H7 (cell line): ENCODE results near the gene IGF2R. TPM values are rescaled to one million over a fixed set of nuclear protein-coding genes. Genes with fewer than 3 reads are reported as not detected.

Source experiments
- DNase-seq: peaks from one replicate; pipeline ENCODE4 v3.0.0; 2012
- H3K27me3 ChIP-seq: 2 replicates; pipeline ENCODE4 v1.6.0; 2011; ENCODE audit warnings: mild to moderate bottlenecking, low read length; ENCODE audit not compliant: control insufficient read depth, insufficient read depth
- H3K36me3 ChIP-seq: replicated peaks from 2 replicates; pipeline ENCODE4 v1.5.1; 2011; ENCODE audit warnings: low read length; ENCODE audit not compliant: control insufficient read depth, insufficient read depth
- H3K4me3 ChIP-seq: 2 replicates; pipeline ENCODE4 v1.5.1; 2011; ENCODE audit warnings: low read depth, mild to moderate bottlenecking, control low read depth, low read length, moderate library complexity; ENCODE audit not compliant: insufficient read depth
- total RNA-seq: library from RNA; depleted of rRNA; stranded (reverse); fragments of >200 nt; shearing (Covaris generic); gene quantifications from 2 replicates; pipeline ENCODE4 v1.2.3, GENCODE V29; 2014

IGF2R gene
- total RNA-seq, 1 experiment from 2014 or later = 29.4 TPM

GRCh38 chr6:159977904-159978268 lies 9.0 kb downstream of the IGF2R start:
- no peaks in the 10 kb centered on the region for H3K36me3 ChIP-seq
- no peak for DNase-seq
- no peaks in the 10 kb centered on the region for H3K27me3 ChIP-seq
- H3K4me3 ChIP-seq = no peak overlapping the region

GRCh38 chr6:159978291-159979135 lies 9.6 kb downstream of the IGF2R start:
- Histone ChIP-seq H3K36me3 (no peaks in the 10 kb centered on the region), H3K4me3 (no peak overlapping the region), H3K27me3 (no peaks in the 10 kb centered on the region)
- peak; percentile 38 for DNase-seq

GRCh38 chr6:159979136-159979874 lies 10.4 kb downstream of the IGF2R start:
- no peak overlapping the region for H3K4me3 ChIP-seq
- peak; percentile 51 for DNase-seq
- H3K27me3 ChIP-seq = no peaks in the 10 kb centered on the region
- no peaks in the 10 kb centered on the region for H3K36me3 ChIP-seq

- Histone ChIP-seq H3K36me3 (no peaks in the 10 kb centered on the region), H3K27me3 (no peaks in the 10 kb centered on the region), H3K4me3 (no peak overlapping the region)
- DNase-seq = no peak
Measured at GRCh38 chr6:159980474-159980873, 11.6 kb downstream of the IGF2R start.

GRCh38 chr6:159981071-159981402 lies 12.2 kb downstream of the IGF2R start:
- Histone ChIP-seq H3K27me3 (no peaks in the 10 kb centered on the region), H3K4me3 (no peak overlapping the region), H3K36me3 (no peaks in the 10 kb centered on the region)
- DNase-seq = no peak

- DNase-seq = no peak
- Histone ChIP-seq H3K4me3 (no peak overlapping the region), H3K27me3 (no peaks in the 10 kb centered on the region), H3K36me3 (no peaks in the 10 kb centered on the region)
Measured at GRCh38 chr6:159981403-159982245, 12.7 kb downstream of the IGF2R start.

- DNase-seq = no peak
- Histone ChIP-seq H3K27me3 (no peaks in the 10 kb centered on the region), H3K36me3 (no peaks in the 10 kb centered on the region), H3K4me3 (no peak overlapping the region)
Measured at GRCh38 chr6:159982731-159983506, 14.0 kb downstream of the IGF2R start.

GRCh38 chr6:159983641-159984080 lies 14.8 kb downstream of the IGF2R start:
- Histone ChIP-seq H3K36me3 (no peaks in the 10 kb centered on the region), H3K4me3 (no peak overlapping the region), H3K27me3 (no peaks in the 10 kb centered on the region)
- no peak for DNase-seq

- Histone ChIP-seq H3K4me3 (no peak overlapping the region), H3K27me3 (no peaks in the 10 kb centered on the region), H3K36me3 (no peaks in the 10 kb centered on the region)
- no peak for DNase-seq
Measured at GRCh38 chr6:159984268-159984786, 15.4 kb downstream of the IGF2R start.

- no peak overlapping the region for H3K4me3 ChIP-seq
- H3K27me3 ChIP-seq = no peaks in the 10 kb centered on the region
- DNase-seq = no peak
- no peaks in the 10 kb centered on the region for H3K36me3 ChIP-seq
Measured at GRCh38 chr6:159985296-159985945, 16.5 kb downstream of the IGF2R start.

GRCh38 chr6:159988983-159989454 lies 20.1 kb downstream of the IGF2R start:
- H3K36me3 ChIP-seq = no peaks in the 10 kb centered on the region
- no peaks in the 10 kb centered on the region for H3K27me3 ChIP-seq
- DNase-seq = no peak
- H3K4me3 ChIP-seq = no peak overlapping the region

GRCh38 chr6:159989492-159990480 lies 20.9 kb downstream of the IGF2R start:
- no peaks in the 10 kb centered on the region for H3K36me3 ChIP-seq
- H3K4me3 ChIP-seq = no peak overlapping the region
- DNase-seq = no peak
- no peaks in the 10 kb centered on the region for H3K27me3 ChIP-seq
